Umbilical cord (tissue), 2 donors: ENCODE measurements around the gene NPL. TPM values are rescaled to one million over a fixed set of nuclear protein-coding genes. Genes with fewer than 3 reads are reported as not detected.
A peak's percentile ranks its signal among the peaks of the same experiment; 100 is the strongest.

Source experiments
- DNase-seq: peaks from one replicate; pipeline ENCODE4 v3.0.0-alpha.2; 2015; ENCODE audit warnings: low spot score
- total RNA-seq: library from RNA; depleted of rRNA; stranded (reverse); fragments of >200 nt; gene quantifications from one replicate; pipeline ENCODE4 v1.2.3, GENCODE V29; 2014; ENCODE audit warnings: low replicate concordance; ENCODE audit not compliant: insufficient read depth

Gene NPL
- total RNA-seq, 1 donor from 2014 or later = 21.9 TPM

DNA sequence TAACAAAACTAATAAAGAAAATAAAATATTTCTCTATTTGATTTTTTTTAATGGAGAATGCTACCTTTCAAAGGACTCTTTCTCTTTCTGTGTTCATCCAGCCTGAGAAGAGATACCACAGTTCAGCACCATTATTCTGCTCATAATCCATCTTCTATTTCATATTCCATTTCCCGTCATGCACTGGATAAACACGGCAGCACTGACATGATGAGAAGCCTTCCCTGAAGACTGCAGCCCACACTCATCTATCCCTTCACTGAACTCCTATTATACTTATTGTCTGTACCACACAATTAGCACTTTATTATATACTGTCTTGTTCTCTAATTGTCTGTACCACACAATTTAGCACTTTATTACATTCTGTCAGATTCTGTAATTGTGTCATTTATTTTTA is 10.7 kb upstream of the NPL start:
- DNase-seq = no peak

DNA sequence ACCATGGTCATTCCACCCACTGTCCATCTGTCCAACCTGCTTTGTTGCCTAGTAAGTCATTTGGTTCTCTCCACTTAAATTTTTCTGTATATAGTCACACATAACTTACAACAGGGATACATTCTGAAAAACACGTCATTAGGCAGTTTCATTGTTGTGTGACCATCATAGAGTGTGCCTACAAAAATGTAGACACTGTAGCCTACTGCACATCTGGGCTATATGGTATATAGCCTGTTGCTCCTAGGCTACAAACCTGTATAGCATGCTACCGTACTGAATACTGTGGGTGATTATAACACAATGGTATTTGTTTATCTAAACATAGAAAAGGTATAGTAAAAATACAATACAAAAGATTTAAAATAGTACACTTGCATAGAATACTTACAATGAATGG is 10.0 kb upstream of the NPL start:
- no peak for DNase-seq

DNA sequence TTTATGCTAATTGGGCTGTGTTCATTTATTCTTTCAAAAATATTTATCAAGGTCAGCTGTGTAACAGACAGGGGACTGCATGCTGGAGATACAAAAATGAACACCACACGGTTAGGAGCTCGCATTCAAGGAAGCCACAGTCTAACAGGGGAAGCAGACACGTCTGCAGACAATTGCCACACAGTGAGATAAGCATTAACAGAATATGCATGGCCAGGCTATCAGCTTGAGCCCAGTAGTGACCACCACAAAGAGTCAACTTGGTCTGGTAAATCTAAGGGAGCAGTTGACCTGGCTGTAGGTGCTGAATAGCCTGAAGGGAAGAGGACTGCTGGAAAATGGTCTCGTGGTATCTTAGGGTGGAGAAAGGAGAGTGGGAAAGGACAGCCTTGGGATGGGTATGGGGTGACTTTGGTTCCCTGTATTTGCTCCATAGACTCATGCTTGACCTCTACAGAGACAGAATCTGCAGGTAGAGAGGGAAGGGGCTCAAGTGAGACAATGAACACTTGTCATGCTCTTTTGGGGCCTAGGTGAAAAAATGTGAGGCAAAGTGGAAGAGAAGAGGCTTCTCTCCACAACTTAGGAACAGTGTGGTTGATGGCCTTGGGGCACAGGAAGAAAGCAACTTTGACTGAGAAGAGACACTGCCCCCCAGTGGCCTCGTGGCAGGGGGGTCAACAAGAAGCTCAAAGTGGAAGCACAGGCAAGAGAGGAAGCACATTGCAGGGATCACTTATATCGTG is 7.6 kb upstream of the NPL start:
- peak; percentile 58 for DNase-seq

DNA sequence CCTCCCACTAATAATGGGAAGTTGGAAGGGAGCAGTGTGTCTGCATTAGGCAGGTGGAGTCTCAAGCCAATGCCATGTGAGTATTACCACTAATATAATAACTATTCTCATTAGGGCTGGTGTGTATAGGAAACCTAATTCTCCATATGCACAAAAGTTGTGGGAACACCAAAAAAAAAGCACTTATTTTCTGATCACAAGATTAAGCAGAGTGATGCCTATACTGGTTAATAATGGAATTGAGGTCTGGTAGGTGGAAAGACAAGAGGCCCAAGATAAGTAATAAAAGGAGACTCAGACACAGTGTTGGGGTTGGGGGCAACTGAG is 7.0 kb upstream of the NPL start:
- DNase-seq = no peak

DNA sequence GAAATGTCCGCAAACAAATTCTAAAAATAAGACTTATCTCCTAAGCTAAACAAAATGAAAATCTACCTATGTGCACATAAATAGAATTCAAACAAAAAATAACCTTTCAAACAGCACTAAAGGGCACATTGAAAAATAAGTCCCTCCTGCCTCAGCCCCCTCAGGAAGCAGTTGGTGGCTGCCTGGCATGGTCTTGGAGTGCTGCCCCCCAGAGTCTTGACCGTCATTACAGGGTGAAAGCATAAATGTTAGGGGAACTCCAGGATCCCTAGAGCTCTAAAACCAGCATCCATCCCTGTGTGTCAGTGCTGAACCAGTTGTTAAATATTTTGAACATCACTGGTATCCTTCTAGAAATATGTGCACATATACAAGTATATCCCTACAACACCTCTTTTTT is 6.5 kb upstream of the NPL start:
- DNase-seq = no peak

DNA sequence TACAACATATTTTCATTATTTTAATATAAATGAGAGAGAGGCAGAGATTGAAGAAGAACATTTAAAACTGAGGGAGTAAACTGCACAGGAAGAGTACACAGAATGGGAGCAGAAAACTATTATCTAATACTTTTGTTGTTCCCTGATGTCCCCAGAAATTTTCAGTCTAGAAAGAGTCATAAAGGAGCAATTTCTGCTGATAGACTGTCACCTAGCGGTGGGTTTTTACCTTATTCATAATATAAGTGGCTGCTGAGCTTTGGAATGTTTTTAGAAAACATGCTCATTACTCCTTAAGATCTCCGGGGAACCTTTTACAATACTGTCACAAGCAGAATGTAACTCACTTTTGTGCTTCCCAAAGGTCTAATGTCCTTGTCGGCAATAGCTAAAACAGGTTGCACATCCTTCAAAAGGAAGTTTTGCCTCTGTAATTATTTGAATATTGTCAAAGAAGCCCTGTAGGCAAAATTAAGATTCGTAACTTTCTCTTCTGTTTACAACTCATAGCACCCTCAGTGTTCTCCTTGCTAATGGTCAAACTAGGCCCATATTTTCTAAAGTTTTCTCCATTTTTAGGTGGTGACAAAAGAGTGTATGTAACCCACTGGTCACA is 4.9 kb upstream of the NPL start:
- DNase-seq = peak; percentile 66

DNA sequence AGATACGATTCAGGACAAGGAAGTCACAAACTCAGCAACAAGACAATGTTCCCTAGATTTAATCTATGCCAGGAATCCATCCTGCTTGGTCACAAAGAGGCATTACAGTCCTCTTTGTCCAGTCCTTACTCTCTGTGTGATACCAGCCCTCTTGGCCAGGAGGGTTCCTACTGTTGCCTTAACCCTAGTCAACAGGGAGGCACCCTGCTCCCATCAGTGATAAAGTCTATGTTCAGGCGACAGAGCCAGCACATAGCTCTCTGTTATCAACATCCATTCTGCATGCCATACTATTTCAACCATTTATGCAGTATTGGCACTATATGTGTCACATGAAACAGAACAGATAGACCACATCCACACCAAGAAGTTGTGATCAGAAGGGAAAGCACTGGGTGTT is 4.4 kb upstream of the NPL start:
- no peak for DNase-seq

DNA sequence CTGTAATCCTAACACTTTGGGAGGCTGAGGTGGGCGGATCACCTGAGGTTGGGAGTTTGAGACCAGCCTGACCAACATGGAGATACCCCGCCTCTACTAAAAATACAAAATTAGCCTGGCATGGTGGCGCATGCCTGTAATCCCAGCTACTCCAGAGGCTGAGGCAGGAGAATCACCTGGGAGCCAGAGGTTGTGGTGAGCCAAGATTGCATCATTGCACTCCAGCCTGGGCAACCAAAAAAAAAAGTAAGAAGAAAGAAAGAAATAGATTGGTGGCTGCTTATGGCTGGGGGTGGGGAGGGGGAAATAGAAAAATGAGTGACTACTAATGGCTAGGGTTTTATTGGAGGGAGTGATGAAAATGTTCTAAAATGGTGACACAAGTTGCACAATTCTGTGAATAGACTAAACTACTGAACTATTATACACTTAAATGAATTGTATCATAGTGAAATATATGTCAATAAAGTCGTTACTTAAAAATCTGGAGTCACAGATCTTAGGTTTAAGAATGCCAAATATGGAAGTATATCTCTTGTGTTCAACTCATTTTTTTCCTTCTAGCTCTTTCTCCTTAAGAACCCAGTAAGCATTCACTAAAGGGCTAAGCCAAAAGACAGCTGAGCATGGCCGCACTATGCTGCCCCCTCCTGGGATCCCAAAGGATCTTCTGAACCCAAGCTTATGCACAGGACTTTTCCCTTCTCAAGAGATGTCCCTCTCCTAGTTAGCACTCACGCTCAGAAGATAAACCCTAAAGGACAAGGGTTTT is 3.2 kb upstream of the NPL start:
- DNase-seq = peak; percentile 63

DNA sequence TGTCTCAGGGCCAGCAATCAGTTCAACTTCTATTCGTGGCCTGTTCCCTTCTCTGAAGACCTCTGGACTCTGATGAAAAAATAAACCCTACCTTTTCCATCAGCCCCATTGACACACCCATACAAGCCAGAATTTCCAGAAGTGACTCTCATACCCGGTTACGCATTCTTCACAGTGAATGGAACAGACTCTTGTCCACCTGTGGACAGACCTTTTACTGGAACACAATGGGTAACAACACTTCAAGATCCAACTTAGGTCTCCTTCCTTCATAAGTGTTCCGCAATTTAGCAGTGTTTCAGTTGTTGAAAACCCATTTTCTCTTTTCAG is 2.6 kb upstream of the NPL start:
- no peak for DNase-seq

DNA sequence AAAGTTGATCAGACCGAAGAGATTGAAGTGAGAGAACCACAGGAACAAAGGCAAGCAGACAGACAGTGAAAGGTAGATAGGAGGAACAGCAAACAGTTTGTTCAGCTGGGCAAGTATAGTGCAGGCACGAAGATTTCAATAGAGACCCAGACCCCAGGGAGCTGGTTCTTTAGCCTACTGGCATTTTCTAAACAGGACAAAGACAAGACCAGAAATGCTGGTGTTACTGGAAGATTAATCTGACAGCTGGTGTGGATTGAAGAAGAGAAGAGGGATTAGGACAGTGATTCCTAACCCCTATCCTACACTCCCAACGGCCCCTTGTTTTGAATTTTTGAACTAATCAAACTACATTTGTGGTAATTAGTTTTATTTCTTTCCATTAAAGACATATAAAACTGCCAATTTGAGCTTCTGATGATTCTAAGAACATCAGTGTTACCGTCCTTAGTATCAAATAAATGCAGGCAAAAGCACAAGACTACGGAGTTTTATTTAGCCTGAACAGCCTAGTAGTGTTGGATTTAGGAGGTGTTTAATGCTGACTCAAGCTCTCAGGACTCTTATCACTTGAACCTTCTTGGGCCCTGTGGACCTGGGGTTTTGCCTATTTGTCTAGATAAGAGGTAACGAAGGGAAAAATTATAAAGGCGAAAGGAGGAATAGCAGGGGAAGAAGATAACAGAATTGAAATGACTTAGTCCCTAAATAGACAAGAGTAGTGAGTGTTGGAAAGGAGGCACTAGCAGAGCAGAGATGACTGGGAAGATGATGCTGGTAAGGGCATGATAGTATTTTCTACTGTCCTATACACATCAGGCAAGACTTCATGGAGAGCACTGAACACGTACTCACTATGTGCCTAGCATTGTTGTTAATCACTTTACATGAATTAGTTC is 2.0 kb downstream of the NPL start:
- DNase-seq = no peak

DNA sequence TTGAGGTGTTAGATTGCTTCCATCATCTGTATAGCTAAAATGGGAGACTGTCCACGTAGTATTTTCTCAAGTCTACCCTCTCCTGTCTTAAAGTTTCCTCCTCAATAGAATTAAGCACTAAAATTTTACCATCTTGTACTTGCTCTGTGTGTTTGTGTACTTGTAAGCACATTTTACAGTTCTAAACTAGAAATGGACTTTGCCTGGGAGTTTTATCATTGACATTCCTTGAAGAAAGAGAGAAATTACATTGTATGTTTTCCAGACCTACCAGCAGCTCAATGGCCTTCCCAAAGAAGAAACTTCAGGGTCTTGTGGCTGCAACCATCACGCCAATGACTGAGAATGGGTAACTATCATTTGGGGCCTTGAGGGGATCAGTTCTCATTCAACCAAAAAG is 4.5 kb downstream of the NPL start:
- no peak for DNase-seq

DNA sequence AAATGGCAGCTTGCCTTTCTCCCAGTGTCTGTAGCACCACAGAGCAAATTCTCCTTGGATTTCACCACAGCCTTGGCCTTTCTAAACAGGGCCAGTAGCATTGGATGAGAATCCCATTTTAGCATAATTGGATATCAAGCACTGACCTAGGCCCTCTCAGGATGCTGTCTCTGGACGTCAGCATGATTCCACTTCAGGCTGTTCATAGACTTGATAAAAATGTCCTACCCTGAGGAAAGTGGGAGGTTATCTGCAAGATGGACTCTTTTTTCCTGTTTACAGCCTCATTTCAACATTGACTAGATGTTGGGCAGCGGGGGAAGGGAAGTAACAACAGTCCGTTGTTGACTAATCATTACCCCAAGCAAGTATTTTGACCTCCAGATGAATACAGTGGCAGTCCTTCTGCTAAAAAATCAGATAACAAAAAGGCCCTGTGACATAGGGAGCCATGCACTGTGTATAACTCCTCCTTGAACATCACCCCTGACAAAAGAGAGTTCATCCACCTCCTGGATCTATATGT is 5.2 kb downstream of the NPL start:
- DNase-seq = no peak

DNA sequence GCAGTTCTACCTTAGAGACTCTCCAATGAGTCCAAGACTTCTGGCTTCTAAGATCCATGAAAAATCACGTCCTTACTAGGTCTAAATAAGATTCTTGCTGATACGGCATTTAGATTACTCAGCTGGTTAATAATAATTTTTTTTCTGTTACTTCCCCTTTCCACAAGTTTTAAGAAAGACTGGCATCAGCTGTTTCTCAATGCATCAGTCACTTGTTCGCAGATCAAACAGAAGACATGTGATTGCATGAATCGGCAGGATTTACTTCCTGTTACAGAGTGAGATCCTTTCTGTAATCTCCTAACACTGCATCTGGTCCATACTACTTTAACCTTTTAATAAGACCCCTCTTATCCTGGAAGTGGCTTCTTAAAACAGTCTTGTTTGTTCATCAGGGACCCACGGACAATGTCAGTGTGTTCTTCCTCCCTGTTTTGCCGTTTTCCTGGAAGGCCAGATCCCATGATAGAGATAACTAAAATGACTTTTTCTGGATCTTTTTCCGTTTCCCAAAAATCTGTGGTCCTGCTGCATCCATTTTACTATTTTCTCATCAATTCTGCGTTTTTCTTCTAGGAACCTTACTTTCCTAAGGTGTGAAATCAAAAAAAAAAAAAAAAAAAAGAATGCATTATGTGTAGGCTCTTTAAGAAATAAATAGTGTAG is 6.1 kb downstream of the NPL start:
- DNase-seq = peak; percentile 57

DNA sequence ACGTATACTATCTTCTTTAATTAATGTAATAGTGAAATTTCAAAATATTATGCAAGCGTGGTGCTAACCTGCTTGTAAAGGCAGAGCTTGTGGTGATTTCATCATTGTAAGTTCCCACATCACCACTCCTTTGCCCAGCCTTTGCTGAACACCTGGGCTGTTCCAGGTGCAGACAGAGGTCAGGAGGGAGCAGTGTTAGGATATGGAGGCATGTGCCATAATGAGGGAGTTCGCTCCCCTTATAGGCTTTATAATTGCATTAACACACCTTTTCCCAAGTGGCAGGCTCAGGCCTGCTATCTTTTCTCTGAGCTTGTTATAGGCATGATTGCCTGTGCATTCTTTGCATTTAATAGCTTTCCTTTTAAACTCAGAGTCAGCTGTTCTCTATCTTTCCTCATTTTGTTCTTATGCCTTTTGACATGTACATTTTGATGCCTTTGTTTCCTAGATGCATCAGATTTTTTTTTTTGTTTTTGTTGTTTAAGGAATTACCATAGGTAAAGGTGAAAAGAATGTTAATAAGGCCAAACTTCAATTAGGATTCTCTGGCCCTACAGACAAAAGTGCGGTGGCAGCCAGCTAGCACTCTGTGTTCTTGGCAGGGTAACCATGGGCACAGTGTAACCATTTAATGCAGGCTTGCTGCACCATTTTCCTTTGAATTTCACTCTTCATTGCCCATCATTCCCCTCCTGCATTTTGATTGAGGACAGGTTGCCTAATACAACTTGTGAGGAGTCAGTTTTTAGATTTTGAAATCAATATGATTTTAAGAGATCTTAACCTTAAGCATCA is 12.6 kb downstream of the NPL start:
- no peak for DNase-seq

DNA sequence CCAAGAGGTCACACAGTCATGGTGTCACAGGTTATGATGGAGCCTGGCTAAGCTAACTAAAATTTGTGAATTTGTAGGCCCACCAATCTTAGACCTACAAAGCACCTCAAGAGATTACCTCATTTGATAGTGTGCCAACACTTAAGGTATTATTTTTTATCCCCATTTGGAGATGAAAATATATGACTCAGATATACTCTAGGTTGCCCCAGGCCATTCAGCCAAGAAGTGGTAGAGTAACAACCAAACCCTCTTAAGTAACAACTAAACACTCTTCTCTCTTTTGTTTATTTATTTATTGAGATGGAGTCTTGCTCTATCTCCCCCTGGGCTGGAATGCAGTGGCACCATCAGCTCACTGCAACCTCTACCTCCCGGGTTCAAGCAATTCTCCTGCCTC is 14.3 kb downstream of the NPL start:
- no peak for DNase-seq

DNA sequence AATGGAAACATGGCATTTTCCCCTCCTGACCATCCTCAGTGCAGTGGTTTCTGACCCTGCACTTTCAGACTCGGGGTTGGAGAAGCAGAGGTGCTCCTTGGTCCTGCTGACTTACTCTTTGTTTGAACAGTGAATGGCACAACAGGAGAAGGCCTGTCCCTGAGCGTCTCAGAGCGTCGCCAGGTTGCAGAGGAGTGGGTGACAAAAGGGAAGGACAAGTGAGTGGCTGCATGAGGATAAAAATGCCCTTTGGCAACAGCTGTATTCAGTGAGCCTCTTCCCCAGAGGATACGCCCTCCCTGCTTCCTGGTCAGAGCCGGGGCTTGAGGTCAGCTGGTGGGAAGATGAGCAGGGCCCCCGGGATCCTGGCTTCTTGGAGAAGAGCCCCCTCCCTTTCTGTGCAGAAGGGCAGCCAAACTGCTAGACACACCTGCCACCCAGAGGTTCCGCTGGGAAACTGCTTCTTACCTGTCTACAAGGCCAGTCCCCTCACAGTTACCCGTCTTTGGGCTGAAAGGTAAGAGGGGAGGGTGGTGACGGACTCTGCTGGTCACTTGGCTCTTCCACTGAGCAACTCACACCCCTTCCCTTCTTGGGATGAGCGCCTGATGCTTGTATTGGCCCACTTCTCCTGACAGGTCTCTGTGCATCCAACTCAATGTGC is 16.6 kb downstream of the NPL start:
- no peak for DNase-seq

DNA sequence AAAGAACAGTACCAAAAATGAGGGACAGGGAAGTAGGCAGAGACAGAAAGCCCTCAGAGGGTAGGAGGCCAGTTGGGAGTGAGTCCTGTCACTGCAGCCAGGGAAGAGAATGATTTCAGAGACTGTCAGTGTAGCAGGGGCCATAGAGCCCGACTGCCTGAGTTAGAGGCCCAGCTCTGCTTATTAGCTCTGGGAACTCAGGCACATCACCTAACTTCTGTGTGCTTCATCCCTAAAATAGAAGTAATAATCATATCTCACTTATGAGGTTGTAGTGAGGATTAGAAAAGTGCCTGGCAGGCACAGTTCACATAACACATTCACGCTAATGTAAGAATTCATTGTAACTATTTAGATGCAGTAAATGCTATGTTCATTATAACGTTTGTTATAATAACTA is 18.3 kb downstream of the NPL start:
- DNase-seq = no peak

DNA sequence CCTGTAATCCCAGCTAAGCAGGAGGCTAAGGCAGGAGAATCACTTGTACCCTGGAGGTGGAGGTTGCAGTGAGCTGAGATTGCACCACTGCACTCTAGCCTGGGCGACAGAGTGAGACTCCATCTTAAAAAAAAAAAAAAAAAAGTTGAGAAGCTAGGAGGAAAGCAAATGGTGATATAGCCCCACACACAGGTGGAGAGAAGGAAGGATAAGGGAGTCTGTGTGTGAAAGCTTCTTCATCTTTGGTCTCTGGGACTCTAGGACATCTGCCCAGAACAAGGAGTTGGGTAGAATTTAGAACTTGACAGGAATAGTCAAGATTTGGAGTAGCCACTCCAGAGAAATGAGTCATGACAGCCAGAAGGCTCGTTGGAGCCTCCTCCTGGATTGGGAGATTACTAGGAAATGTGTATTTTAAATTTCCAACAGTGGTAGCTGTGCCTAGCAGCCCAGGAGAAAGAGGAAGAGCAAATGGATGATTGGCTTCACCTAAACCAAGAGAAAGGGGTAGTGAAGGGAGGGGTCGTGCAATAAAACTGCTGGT is 19.9 kb downstream of the NPL start:
- DNase-seq = no peak

DNA sequence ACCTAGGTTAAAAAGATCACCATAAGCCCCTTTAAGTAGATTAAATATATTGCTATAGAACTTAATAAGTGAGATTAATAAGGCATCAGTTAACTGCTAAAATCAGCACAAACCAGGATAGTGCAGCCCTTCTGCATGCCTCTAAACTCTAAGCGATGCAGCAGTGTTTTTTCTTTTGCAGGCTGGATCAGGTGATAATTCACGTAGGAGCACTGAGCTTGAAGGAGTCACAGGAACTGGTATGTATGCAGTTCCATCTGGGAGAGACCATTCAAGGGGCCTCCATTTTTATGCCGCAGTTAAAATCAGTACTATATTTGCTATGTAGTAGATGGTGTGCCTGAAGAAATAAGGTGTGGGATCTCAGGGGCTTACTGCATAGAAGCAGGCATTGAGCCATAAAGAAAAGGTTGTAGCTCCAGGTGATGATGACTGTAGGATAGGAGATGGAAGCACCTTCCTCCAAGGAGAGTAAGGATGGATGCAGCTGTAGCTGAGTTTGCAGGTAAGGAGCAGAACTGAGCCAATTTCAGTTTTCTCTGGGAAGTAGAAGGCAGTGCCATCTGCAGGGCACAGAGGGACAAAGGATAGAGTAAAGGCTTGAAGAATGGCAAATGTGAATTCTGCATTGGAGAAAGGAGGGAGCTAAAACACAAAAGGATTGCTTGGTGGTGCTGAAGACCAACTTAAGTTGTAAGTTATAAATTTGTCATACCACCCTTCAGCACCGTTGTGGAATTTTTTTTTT is 22.6 kb downstream of the NPL start:
- DNase-seq = no peak
